ENCODE measurements around the gene NISCH. TPM values are rescaled to one million over a fixed set of nuclear protein-coding genes. Genes with fewer than 3 reads are reported as not detected.

Gene NISCH
- total and polyA plus RNA-seq, 4 donors, result 91.5 to 161 (median 113) TPM

DNA sequence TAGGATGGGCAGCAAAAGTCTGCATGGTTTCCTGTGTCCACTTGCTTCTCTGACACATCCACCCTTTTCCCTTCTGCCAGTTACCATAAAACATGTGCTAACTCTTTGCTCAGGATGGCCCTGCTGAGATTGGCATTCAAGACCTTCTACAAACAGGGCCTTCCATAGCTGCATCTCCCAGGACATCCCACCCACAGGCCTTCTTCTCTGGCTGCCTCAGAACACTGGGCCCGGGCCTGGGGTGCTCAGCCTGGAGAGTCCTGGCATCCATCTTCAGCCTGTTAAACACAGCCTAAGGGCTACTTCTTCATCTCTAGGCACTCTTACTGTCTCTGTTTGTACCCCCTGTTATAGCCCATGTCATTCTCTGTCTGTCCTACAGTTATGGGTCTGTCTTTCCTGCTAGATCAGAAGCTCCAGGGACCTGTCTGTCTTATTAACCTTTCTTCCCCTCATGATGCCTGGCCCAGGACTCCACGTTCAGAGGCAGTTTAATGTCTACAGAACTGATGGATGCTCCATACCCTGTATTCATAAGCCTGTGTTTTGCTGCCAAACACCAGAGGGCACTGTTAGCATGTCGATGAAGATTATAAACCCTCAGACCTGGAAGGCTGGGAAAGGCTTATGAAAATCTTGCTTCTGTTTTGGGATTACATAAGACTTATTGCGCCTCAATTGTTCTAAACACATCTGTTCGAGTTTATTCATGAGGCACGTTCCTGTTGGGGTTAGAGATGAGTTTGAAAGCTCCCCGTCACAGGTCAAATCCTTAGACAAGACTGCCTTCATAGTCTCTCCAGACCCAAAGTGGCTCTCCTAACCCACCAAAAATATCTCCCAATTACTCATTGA is 27.0 kb upstream of the NISCH start:
- no peaks in the 10 kb centered on the region for H3K9me3 ChIP-seq (ENCODE audit: control insufficient read depth, insufficient read depth, low read length)
- no peak overlapping the region for H3K4me3 ChIP-seq (ENCODE audit: low read depth, low read length)
- peak; percentile 35 to 94 (median 54) for DNase-seq (ENCODE audit: low read depth in 4 of 6, low spot score in 6 of 6)
- 28% methylated on average over 2 of the region's 7 CpGs for WGBS (ENCODE audit: insufficient coverage)
- no peak overlapping the region for H3K27ac ChIP-seq (ENCODE audit: low read depth, low read length)
- H3K4me1 ChIP-seq (ENCODE audit: control insufficient read depth, insufficient read depth, low read length), result peaks cover 24% of the 10 kb centered on the region
- no peaks in the 10 kb centered on the region for H3K36me3 ChIP-seq (ENCODE audit: control insufficient read depth, insufficient read depth, low read length)
- no peaks in the 10 kb centered on the region for H3K27me3 ChIP-seq (ENCODE audit: control insufficient read depth, insufficient read depth, low read length)

GRCh38 chr3:52429031-52429430 is 26.4 kb upstream of the NISCH start:
- no peak for DNase-seq (ENCODE audit: low read depth in 4 of 6, low spot score in 6 of 6)
- H3K4me1 ChIP-seq (ENCODE audit: control insufficient read depth, insufficient read depth, low read length), result peaks cover 30% of the 10 kb centered on the region
- no peak overlapping the region for H3K4me3 ChIP-seq (ENCODE audit: low read depth, low read length)
- H3K36me3 ChIP-seq (ENCODE audit: control insufficient read depth, insufficient read depth, low read length), result no peaks in the 10 kb centered on the region
- no peaks in the 10 kb centered on the region for H3K9me3 ChIP-seq (ENCODE audit: control insufficient read depth, insufficient read depth, low read length)
- no peaks in the 10 kb centered on the region for H3K27me3 ChIP-seq (ENCODE audit: control insufficient read depth, insufficient read depth, low read length)
- no peak overlapping the region for H3K27ac ChIP-seq (ENCODE audit: low read depth, low read length)
- 40% methylated on average over 1 of the region's 3 CpGs for WGBS (ENCODE audit: insufficient coverage)

GRCh38 chr3:52429779-52430415 is 25.5 kb upstream of the NISCH start:
- no peak overlapping the region for H3K4me3 ChIP-seq (ENCODE audit: low read depth, low read length)
- no peak overlapping the region for H3K27ac ChIP-seq (ENCODE audit: low read depth, low read length)
- 64% methylated on average over 5 of the region's 7 CpGs for WGBS (ENCODE audit: insufficient coverage)
- H3K4me1 ChIP-seq (ENCODE audit: control insufficient read depth, insufficient read depth, low read length), result peaks cover 36% of the 10 kb centered on the region
- H3K9me3 ChIP-seq (ENCODE audit: control insufficient read depth, insufficient read depth, low read length), result no peaks in the 10 kb centered on the region
- no peaks in the 10 kb centered on the region for H3K36me3 ChIP-seq (ENCODE audit: control insufficient read depth, insufficient read depth, low read length)
- no peaks in the 10 kb centered on the region for H3K27me3 ChIP-seq (ENCODE audit: control insufficient read depth, insufficient read depth, low read length)
- DNase-seq (ENCODE audit: low read depth in 4 of 6, low spot score in 6 of 6), result no peak

DNA sequence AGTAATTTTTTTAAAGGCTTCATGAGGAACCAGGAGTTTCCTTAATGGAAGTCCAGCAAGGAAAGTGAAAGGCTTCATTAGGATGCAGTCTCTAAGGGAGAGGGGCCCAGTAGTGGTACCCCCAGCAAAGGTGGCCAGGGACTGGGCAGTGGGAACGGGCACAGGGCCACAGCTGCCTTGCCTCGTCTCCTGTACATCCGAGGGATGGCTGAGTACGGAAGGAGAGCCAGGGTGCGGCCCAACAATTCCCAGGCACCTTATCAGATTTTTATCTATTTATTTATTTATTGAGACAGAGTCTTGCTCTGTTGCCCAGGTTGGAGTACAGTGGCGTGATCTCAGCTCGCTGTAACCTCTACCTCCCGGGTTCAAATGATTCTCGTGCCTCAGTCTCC is 25.0 kb upstream of the NISCH start:
- H3K27ac ChIP-seq (ENCODE audit: low read depth, low read length), result no peak overlapping the region
- no peak for DNase-seq (ENCODE audit: low read depth in 4 of 6, low spot score in 6 of 6)
- no peaks in the 10 kb centered on the region for H3K27me3 ChIP-seq (ENCODE audit: control insufficient read depth, insufficient read depth, low read length)
- H3K4me1 ChIP-seq (ENCODE audit: control insufficient read depth, insufficient read depth, low read length), result peaks cover 39% of the 10 kb centered on the region
- no peaks in the 10 kb centered on the region for H3K9me3 ChIP-seq (ENCODE audit: control insufficient read depth, insufficient read depth, low read length)
- no peak overlapping the region for H3K4me3 ChIP-seq (ENCODE audit: low read depth, low read length)
- WGBS (ENCODE audit: insufficient coverage), result 100% methylated on average over 4 of the region's 9 CpGs
- no peaks in the 10 kb centered on the region for H3K36me3 ChIP-seq (ENCODE audit: control insufficient read depth, insufficient read depth, low read length)

DNA sequence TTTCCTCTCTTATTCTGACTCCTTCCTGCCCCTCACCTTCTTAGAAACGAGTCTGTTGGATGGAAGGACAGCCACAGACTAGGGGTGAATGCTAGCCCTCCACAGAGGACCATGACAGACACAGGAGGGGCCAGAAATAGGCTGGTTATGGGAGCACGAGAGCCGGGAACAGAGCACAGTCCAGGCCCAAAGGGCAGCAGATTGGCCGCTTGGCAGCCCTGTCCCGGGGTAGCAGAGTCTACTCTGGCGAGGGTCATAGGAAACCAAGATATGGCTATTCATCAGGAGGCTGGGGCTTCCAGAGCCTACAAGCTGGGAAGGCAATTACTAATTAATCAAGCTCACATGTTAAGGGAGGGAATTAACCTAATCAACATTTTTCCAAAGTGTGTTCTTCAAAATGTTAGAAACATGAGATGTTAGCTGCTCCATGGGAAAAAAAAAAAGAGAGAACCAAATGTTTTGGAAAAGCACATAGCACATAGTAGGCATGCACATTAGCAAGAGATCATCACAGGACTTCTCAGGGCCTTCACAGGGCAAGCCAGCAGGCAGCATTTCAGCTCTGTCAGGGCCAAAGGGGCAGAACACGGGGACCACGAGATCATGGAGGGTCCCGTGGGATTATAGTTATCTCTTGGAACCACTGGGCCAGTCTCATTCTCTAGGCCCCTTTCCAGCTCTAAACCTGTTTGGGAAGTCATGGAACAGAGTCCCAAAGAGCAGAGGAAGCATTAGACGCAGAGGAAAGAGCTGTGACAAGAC is 23.8 kb upstream of the NISCH start:
- no peaks in the 10 kb centered on the region for H3K27me3 ChIP-seq (ENCODE audit: control insufficient read depth, insufficient read depth, low read length)
- H3K27ac ChIP-seq (ENCODE audit: low read depth, low read length), result no peak overlapping the region
- no peaks in the 10 kb centered on the region for H3K36me3 ChIP-seq (ENCODE audit: control insufficient read depth, insufficient read depth, low read length)
- H3K4me3 ChIP-seq (ENCODE audit: low read depth, low read length), result no peak overlapping the region
- H3K9me3 ChIP-seq (ENCODE audit: control insufficient read depth, insufficient read depth, low read length), result no peaks in the 10 kb centered on the region
- WGBS (ENCODE audit: insufficient coverage), result 85% methylated on average over 10 of the region's 10 CpGs
- H3K4me1 ChIP-seq (ENCODE audit: control insufficient read depth, insufficient read depth, low read length), result peaks cover 41% of the 10 kb centered on the region
- DNase-seq (ENCODE audit: low read depth in 4 of 6, low spot score in 6 of 6), result no peak

GRCh38 chr3:52432225-52432624 is 23.2 kb upstream of the NISCH start:
- Histone ChIP-seq H3K4me1 (ENCODE audit: control insufficient read depth, insufficient read depth, low read length) (peaks cover 45% of the 10 kb centered on the region), H3K4me3 (ENCODE audit: low read depth, low read length) (no peak overlapping the region), H3K9me3 (ENCODE audit: control insufficient read depth, insufficient read depth, low read length) (no peaks in the 10 kb centered on the region), H3K36me3 (ENCODE audit: control insufficient read depth, insufficient read depth, low read length) (no peaks in the 10 kb centered on the region), H3K27me3 (ENCODE audit: control insufficient read depth, insufficient read depth, low read length) (no peaks in the 10 kb centered on the region), H3K27ac (ENCODE audit: low read depth, low read length) (peak overlapping the region; percentile 13)
- 81% methylated on average over 6 of the region's 6 CpGs for whole genome bisulfite sequencing (ENCODE audit: insufficient coverage)
- no peak for DNase-seq (ENCODE audit: low read depth in 4 of 6, low spot score in 6 of 6)

- H3K36me3 ChIP-seq (ENCODE audit: control insufficient read depth, insufficient read depth, low read length), result no peaks in the 10 kb centered on the region
- H3K4me1 ChIP-seq (ENCODE audit: control insufficient read depth, insufficient read depth, low read length), result peaks cover 48% of the 10 kb centered on the region
- no peaks in the 10 kb centered on the region for H3K9me3 ChIP-seq (ENCODE audit: control insufficient read depth, insufficient read depth, low read length)
- H3K27me3 ChIP-seq (ENCODE audit: control insufficient read depth, insufficient read depth, low read length), result no peaks in the 10 kb centered on the region
- H3K27ac ChIP-seq (ENCODE audit: low read depth, low read length), result peak overlapping the region; percentile 36
- peak in 1 of 6 donors; percentile 52 for DNase-seq (ENCODE audit: low read depth in 4 of 6, low spot score in 6 of 6)
- 50% methylated on average over 1 of the region's 4 CpGs for WGBS (ENCODE audit: insufficient coverage)
- no peak overlapping the region for H3K4me3 ChIP-seq (ENCODE audit: low read depth, low read length)
Measured at GRCh38 chr3:52432691-52433141, 22.7 kb upstream of the NISCH start.

GRCh38 chr3:52433328-52433995 is 21.9 kb upstream of the NISCH start:
- Histone ChIP-seq H3K27me3 (ENCODE audit: control insufficient read depth, insufficient read depth, low read length) (no peaks in the 10 kb centered on the region), H3K27ac (ENCODE audit: low read depth, low read length) (peak overlapping the region; percentile 36), H3K4me3 (ENCODE audit: low read depth, low read length) (no peak overlapping the region), H3K36me3 (ENCODE audit: control insufficient read depth, insufficient read depth, low read length) (peaks cover 2% of the 10 kb centered on the region), H3K4me1 (ENCODE audit: control insufficient read depth, insufficient read depth, low read length) (peaks cover 48% of the 10 kb centered on the region), H3K9me3 (ENCODE audit: control insufficient read depth, insufficient read depth, low read length) (no peaks in the 10 kb centered on the region)
- 55% methylated on average over 6 of the region's 10 CpGs for WGBS (ENCODE audit: insufficient coverage)
- peak in 1 of 6 donors; percentile 68 for DNase-seq (ENCODE audit: low read depth in 4 of 6, low spot score in 6 of 6)

DNA sequence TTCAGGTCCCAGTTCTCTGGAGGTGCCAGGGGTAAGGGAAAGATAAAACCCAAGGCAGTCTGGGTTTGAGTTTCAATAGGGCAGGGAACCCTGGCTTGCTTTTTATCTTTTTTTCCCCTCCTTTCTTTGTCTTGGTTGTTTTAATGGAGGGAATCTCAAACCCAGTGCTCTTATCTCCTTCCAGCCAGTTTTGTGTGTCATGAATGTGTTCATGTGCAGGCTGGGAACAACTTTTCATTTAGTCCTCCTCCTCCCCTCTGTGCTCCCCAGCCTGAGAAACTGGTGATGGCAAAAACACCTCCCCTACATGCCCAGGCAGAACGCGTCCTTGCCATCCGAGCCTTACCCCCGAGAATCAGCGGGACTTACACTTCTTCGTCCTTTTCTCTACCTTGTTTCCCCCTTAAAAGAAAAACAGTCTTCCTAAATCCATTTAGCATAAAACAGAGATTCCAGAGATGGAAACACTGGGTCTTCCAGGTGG is 21.4 kb upstream of the NISCH start:
- Histone ChIP-seq H3K4me1 (ENCODE audit: control insufficient read depth, insufficient read depth, low read length) (peaks cover 48% of the 10 kb centered on the region), H3K36me3 (ENCODE audit: control insufficient read depth, insufficient read depth, low read length) (peaks cover 2% of the 10 kb centered on the region), H3K27me3 (ENCODE audit: control insufficient read depth, insufficient read depth, low read length) (no peaks in the 10 kb centered on the region), H3K9me3 (ENCODE audit: control insufficient read depth, insufficient read depth, low read length) (no peaks in the 10 kb centered on the region), H3K4me3 (ENCODE audit: low read depth, low read length) (no peak overlapping the region), H3K27ac (ENCODE audit: low read depth, low read length) (no peak overlapping the region)
- 83% methylated on average over 6 of the region's 6 CpGs for WGBS (ENCODE audit: insufficient coverage)
- peak in 1 of 6 donors; percentile 6 for DNase-seq (ENCODE audit: low read depth in 4 of 6, low spot score in 6 of 6)
